ENCODE data around the gene UNC13B.

The UNC13B gene

GRCh38 chr9:35272989-35273388, 111.2 kb downstream of the UNC13B start:
- no peak for DNase-seq (ENCODE audit: low read depth in 1 of 2, low spot score in 1 of 2)

DNA sequence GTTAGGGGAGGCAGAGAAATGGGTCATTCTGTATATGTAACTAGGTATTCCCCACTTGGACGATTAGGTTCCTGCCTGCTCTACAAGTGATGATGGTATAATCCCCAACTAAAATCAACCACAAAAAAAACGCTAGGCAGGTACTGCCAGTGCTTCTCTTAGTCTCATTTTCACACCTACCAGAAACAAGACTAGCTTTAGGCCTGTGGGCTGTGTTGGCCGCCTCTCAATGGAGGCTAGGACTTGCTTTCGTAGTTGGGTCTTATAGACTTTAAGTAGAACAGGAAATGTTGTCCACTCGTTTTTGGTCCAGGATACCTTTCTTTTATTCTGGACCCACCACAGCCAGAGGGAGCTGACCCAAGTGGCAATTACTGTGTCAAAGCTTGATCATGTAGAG, 111.8 kb downstream of the UNC13B start:
- no peak for DNase-seq (ENCODE audit: low read depth in 1 of 2, low spot score in 1 of 2)

DNA sequence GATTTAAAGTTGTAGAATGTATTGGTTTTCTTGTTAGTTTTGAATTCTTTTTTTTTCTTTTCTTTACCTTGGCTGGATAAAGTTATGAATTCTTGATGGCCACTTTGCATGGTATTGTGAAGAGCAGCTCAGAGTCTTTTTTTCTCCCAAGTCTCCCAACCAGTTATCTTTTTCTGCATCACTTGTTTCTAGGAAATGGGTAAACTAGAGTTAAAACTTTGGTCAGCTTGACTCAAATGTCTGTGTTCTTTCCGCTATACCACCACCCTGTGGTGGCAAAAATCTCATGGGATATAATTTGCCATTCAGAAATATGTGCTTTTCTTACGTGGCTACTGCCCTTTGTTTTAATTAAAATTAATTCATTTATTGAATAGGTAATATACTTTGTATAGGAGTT, 113.2 kb downstream of the UNC13B start:
- no peak for DNase-seq (ENCODE audit: low read depth in 1 of 2, low spot score in 1 of 2)

- DNase-seq (ENCODE audit: low read depth in 1 of 2, low spot score in 1 of 2), result no peak
These were observed 115.3 kb downstream of the UNC13B start for GRCh38 chr9:35277171-35277520.

DNA sequence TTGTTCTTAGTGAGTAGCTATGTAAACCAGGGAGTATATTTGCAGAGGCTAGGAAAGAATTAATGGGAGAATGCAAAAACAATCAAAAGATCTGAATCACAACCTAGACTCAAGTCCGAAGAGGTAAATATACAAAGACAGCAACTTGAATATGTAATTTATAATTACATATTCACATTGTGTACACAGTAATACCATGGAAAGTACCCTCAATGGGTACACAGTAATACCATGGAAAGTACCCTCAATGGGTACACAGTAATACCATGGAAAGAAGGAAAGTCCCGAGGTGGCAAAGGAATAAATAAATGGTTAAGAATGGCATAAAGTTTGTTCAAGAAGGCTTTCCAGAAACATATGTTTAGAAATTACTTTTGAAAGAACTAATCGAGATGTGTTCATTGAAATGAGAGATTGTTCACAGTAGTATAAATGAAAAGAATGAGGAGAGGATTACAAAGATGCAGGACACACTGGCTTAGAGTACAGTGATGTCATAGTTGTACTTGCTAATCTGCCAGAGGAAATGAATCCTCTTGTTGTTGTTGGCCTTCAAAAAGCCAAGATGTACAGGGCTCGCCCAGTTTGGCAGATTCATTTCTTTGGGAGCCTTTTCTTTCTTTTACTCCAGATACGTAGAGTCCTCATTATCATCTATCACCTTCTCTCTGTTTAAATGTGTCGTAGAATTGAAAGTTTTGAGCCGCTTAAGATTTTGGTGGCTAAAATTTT, 116.0 kb downstream of the UNC13B start:
- DNase-seq (ENCODE audit: low read depth in 1 of 2, low spot score in 1 of 2), result no peak

DNA sequence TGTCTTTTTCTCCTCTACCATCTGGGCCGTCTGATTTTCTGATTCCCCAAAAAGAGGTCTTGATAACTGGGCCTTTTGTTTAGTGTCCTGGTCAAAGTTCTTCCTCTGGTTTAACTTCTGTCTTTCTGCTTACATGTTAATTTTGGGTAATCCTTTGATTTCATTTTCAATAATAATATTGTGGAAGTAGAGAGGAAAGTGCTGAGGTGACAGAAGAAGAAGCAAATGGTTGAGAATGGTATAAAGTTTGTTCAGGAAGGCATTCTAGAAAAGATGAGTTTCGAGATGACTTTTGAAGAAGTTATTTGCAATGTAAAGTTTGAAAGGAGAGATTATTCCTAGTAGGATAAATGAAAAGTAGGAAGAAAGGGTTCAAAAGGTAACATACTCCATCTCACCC, 118.1 kb downstream of the UNC13B start:
- no peak for DNase-seq (ENCODE audit: low read depth in 1 of 2, low spot score in 1 of 2)

GRCh38 chr9:35280399-35280798, 118.6 kb downstream of the UNC13B start:
- DNase-seq (ENCODE audit: low read depth in 1 of 2, low spot score in 1 of 2), result no peak

DNA sequence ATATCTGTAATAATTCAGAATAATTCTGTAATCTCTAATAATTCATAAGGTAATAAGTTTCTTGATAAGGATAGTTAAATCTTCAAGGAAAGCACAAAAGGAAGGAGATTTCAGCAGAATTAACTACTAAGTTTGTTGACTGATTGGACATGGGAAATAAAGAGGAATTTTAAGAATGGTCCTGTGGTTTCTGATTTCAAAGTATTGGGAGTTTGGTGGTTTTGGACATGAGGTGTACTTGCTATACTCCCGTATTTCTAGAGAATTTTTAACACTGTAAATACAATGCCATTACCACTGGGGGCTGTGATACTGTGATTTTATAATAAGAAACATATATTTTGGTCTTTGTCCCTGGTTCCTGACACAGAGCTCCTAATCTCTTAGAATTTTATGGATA, 123.9 kb downstream of the UNC13B start:
- DNase-seq (ENCODE audit: low read depth in 1 of 2, low spot score in 1 of 2), result no peak

DNA sequence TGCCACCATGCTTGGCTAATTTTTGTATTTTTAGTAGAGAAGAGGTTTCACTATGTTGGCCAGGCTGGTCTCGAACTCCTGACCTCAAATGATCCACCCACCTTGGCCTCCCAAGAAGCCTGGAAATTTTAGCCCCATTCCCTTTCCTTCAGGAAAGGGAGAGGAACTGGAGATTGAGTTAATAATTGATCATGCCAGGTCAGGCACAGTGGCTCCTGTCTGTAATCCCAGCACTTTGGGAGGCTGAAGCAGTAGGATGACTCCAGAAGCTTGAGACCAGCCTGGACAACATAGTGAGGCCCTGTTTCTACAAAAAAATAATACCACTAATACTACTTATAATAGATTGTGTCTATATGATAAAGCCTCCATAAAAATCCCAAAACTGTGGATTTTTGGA, 124.6 kb downstream of the UNC13B start:
- DNase-seq (ENCODE audit: low read depth in 1 of 2, low spot score in 1 of 2), result no peak

DNA sequence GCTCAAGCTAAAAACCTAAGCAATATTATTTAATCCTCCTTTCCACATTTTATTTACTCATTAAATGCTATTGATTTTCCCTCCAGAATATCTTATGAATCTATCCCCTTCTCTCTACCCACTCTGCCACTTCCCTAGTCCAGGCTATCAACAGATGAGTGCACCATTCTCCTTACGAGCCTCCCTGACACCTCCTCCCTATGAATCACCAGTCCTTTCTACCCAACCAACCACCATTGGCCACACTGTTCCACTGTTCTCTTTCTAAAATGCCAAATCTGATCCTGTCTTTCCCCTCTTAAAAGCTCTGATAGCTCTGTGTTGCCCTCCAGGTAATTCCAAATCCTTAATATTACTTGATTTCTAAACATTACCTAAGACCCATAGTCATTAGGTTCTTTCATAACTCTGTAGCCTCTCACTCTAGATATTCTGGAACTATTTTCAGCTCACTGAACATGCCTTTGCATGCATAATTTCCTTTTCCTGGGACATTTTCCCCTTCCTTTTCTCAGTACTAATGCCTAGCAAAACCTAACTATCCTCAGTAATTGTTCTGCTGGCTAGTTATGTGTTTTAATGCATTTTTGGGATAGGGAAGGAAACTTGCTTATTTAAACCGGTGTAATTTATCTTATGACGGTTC, 126.3 kb downstream of the UNC13B start:
- DNase-seq (ENCODE audit: low read depth in 1 of 2, low spot score in 1 of 2), result no peak

DNA sequence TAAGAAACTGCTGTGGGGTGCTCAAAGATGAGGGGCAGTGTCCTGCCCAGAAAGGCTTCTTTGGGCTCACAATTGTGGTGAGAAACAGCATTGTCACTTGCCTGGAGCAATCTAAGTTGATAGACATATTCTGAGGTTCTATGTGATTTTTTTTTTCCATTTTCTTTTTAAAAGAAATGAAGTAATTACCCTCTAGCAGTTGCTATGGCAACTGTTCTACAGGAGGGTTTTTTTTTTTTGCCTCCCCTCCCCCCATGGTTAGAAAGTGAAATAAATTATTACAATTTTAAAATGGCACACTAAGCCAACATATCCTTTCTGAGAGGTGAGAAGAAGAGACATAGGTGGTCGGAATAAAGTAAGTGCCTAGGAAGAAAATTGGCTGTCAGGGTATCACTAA, 127.0 kb downstream of the UNC13B start:
- no peak for DNase-seq (ENCODE audit: low read depth in 1 of 2, low spot score in 1 of 2)

GRCh38 chr9:35293376-35293964, 131.7 kb downstream of the UNC13B start:
- DNase-seq (ENCODE audit: low read depth in 1 of 2, low spot score in 1 of 2), result no peak

DNA sequence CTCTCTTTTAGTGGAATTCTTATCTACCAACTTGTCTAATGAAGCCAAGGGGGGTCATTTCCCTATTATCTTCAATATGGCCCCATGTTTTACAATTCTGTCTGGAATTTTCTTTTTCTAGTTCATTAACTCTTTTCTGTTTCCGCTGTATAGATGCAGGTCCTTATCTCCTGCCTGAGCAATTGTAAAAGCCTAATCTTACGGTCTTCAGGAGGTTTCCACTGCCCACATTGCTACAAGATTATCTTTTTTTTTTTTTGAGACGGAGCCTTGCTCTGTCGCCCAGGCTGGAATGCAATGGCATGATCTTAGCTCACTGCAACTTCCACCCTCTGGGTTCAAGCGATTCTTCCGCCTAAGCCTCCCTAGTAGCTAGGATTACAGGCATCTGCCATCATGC, 132.3 kb downstream of the UNC13B start:
- DNase-seq (ENCODE audit: low read depth in 1 of 2, low spot score in 1 of 2), result no peak

DNA sequence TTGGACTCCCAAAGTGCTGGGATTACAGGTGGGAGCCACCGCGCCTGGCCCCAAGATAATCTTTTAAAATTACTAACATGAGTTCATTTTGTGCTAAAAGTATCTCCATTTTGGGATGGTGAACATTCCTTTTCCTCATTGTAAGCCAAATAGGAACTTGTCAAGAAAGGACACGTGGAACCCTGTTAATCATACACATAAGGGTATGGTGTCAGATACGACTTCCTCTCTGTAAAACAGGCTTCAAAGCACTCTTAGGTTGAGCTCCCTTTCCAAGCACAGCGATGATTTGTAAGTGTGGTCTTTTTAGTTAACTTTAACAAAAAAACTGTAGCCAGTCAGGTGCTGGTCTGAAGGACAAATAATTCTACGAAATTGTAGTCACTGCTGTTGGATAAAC, 132.7 kb downstream of the UNC13B start:
- no peak for DNase-seq (ENCODE audit: low read depth in 1 of 2, low spot score in 1 of 2)

- no peak for DNase-seq (ENCODE audit: low read depth in 1 of 2, low spot score in 1 of 2)
These were observed 133.7 kb downstream of the UNC13B start for GRCh38 chr9:35295369-35296036.

DNA sequence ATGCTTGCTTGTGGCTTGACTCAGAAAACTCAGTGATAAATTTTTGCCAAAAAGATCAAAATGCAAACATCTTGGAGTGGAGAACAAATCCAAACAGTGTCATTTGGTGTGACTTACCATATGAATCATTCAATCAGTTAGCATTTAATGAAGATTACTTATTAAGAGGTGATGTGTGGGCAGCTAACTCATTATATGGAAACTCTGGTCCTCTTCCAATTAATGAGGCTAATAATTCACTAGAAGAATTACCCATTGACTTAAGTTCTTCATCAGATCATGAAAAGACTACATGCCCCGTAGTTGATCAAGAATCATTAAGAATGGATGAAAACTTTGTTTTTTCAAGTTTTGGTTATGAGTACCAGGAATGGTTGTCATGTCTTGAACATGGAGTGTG, 141.8 kb downstream of the UNC13B start:
- no peak for DNase-seq (ENCODE audit: low read depth in 1 of 2, low spot score in 1 of 2)

DNA sequence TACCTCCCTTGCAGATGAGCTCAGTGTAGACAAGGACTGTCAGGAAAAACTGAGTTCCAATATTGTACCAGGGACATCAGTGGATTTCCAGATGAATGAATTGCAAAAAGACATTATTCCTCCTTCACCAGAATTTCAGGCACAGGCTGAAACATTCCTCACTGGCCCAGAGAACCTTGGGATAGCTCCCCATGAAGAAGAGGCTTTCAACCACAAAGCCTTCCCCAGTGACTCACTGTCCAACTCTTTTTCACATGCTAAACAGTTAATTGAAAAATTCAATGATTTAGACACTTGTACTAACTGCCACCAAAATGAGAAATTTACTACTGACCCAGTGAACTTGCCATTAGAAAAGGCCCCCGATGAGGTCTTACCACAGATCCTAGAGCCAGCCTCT, 144.5 kb downstream of the UNC13B start:
- DNase-seq (ENCODE audit: low read depth in 1 of 2, low spot score in 1 of 2), result no peak

- DNase-seq (ENCODE audit: low read depth in 1 of 2, low spot score in 1 of 2), result no peak
These were observed 146.5 kb downstream of the UNC13B start for GRCh38 chr9:35308316-35308715.

DNA sequence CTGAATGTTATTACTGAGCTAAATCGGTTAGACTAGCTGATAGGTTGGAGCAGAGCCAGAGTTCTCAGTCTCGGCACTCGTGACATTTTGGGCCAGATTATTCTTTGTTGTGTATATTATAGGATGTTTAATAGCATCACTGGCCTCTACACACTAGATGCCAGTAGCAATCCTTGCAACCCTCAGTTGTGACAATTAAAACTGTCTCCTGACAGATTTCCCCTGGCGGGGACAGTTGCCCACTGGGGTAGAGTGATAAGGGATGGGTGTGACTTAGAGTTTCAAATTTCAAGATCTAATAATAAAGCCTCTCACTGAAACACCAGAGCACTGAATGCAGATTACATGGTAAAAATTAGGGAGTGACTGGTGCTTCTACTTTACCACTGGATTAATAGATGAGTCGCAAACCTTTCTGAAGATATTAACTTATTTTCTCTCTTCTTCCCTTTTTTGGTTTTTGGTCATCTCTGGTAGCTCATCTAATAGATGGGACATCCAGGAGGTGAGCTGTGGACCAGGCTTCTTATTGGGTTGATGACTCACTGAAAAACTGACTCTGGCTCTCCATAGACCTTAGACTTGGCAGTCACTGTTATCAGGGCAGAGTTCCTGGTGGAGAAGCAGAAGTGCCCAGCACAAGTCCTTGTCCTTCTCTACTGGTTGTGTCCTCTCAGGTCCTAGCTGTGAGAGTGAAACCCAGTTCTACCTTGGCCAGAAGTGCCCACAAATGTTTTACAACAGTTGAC, 150.3 kb downstream of the UNC13B start:
- DNase-seq (ENCODE audit: low read depth in 1 of 2, low spot score in 1 of 2), result no peak

GRCh38 chr9:35313460-35313859, 151.7 kb downstream of the UNC13B start:
- no peak for DNase-seq (ENCODE audit: low read depth in 1 of 2, low spot score in 1 of 2)

GRCh38 chr9:35313916-35314315, 152.1 kb downstream of the UNC13B start:
- DNase-seq (ENCODE audit: low read depth in 1 of 2, low spot score in 1 of 2), result no peak

- no peak for DNase-seq (ENCODE audit: low read depth in 1 of 2, low spot score in 1 of 2)
These were observed 156.9 kb downstream of the UNC13B start for GRCh38 chr9:35318741-35319140.
